GM04504 (cell line): ENCODE results near the gene SMYD3.

Source experiments
- DNase-seq: peaks from one replicate; pipeline ENCODE4 v3.0.0-alpha.2; 2012; ENCODE audit warnings: low read depth

The SMYD3 gene

DNA sequence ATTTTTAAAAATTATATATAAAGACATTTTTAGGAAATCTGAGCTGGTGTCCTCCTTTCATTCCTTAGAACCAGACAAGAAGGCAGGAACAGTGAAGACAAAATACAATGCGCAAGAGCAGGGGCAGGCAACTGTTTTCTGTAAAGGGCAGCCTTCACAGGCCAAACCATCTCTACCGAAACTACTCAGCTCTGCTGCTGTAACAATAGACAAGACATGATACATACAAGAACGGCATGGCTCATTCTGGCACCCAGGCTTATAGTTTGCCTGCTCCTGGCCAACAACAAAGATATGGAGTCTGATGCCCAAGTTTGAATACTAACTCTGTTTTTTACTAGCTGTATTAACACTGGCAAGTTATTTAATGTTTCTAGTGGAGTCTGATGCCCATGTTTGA lies 232.0 kb downstream of the SMYD3 start:
- no peak for DNase-seq

DNA sequence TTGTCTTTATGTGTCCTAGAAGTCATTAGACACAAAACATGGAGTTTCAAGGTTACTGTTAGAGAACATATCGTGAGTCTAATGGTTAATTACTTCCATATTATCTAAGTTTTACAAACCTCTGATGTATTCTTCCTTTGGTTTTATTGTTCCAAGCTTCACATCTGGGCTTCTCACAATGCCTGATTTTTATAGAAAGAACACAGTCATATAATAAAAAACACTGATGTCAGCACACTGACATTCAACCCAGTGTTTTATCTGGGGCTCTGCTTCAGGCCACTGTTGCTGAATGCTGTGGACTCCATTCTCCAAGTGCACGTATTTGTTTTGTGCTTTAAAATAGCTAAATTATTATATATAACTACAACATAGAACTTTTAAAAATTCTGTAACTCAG lies 232.9 kb downstream of the SMYD3 start:
- peak; percentile 35 for DNase-seq

DNA sequence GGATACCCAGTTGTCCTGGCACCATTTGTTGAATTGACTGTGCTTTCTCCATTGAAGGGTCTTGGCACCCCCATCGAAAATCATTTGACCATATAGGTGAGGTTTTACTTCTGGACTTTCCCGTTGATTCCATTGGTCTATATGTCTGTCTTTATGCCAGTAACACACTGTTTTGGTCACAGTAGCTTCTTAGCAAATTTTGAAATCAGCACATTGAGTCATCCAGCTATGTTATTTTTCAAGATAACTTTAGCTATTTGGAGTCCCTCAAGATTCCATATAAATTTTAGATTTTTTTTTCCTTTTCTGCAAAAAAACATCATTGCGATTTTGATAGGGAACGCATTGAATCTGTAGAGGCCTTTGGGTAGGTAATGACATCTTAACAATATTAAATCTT lies 235.6 kb downstream of the SMYD3 start:
- no peak for DNase-seq

DNA sequence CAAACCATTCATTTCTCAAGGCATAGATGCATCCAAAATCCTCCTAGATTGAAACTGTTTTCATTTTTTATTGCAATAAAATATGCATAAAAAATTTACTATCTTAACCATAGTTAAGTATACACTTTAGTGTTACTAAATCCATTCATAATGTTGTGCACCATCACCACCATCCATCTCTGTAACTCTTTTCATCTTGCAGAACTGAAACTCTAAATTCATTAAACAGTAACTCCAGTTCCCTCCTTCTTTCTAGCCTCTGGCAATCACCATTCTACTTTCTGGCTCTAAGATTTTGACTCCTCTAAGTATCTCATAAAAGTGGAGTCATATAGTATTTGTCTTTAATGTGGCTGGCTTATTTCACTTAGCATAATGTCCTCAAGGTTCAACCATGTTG lies 236.8 kb downstream of the SMYD3 start:
- DNase-seq, result no peak

DNA sequence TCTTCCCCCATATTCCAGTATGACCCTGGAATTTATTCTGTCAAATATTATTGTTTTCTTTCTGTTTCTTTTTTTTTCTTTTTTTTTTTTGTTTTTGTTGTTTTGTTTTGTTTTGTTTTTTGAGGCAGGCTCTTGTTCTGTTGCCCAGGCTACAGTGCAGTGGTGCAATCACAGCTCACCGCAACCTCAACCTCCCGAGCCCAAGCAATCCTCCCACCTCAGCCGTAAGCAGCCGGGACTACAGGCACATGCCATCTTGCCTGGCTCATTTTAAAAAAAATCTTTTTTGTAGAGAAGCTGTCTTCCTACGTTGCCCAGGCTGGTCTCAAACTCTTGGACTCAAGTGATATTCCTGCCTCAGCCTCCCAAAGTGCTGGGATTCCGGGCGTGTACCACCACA lies 237.6 kb downstream of the SMYD3 start:
- no peak for DNase-seq

DNA sequence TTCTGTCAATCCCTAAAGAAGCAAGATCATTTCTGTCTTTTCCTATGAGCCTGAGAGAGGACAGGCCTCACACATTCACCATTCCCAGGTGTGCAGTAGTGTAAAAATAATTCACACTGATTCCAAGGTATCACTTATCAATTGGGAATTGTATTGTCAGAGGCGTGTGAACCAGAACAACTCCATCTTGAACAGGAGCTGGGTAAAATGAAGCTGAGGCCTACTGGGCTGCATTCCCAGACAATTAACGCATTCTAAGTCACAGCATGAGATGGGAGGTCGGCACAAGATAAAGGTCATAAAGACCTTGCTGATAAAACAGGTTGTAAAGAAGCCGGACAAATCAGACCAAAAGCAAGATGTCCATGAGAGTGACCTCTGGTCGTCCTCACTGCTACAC lies 239.2 kb downstream of the SMYD3 start:
- DNase-seq, result no peak

DNA sequence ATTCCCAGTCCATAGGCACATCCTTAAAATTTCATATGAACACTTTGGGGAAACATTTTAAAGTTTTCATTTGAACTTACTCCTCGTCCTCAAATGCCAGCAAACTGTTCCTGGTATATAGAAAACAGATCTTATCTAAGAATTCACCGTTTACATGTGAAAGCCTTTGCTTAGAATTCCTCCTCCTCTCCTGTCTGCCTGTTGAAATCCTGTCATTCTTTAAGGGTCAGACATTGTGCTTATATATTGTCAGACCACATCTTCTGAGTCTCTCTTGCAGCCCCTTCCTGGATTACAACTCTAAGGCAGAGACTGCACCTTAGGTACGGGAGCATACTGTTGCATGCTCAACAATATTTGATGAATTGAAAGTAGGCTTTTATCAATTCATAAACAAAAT lies 239.7 kb downstream of the SMYD3 start:
- DNase-seq, result no peak

DNA sequence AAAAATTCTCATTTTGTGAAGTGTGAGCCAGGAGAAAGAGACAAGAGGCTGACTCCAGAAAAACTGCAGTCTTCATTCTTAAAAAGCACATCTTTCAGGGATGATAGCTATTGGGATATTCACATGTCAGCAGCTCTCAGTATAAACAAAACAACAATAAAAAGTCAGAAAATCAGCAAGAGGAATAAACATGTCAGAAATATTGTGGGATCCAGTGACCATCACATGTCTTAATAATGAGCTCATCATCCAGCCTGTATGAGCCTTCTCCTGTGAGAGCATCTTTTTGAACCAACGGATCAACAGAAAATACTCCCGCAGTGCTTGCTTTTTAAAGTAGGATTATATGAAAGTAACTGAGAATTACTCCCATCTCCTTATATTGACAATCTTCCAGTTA lies 241.6 kb downstream of the SMYD3 start:
- DNase-seq, result peak; percentile 50

DNA sequence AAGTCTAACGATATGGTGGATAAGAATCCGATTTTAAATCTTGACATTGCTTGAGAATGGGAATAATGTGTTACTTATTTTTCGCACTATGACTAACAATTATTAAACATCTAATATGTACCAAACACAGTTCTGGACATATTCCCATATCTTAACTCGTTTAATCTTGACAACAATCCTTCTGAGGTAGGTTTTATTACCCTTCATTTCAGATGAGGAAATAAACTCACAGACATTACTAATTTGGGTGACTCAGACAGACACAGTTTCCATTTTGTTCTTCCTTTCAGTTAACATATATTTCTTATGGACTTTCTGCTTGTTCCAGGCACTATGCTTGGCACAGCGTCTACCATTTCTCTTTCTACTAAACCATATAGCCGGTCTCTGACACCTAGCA lies 244.8 kb downstream of the SMYD3 start:
- no peak for DNase-seq

DNA sequence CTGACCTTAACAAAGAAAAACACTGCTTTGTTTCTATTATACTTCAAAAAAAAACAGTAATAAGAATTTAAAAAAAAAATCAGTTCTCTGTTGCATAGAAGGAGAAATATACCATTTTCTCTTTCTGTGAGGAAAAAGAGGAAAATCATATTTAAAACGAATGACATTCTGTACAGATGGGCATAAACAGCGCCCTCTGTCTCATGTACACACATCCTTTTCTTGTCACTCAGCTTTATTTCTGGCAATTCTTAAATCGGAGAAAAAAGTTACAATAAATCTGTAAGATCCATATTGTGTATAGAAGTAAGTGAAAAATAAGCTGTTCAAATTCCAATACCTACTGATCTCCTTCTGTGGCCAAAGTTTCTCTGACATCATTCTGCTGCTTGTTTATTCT lies 245.4 kb downstream of the SMYD3 start:
- no peak for DNase-seq

DNA sequence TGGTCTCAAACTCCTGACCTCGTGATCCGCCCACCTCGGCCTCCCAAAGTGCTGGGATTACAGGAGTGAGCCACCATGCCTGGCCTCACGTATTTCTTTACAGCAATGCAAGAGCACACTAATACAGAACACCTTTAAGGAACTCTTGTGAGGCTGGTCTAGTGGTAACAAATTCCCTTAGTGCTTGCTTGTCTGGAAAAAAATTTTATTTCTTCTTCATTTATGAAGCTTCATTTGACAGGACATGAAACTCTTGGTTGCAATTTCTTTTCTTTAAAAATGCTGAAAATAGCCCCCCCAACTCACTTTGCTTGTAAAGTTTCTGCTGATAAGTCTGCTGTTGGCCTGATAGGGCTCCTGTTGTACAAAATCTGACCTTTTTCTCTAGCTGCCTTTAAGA lies 248.8 kb downstream of the SMYD3 start:
- DNase-seq, result no peak

DNA sequence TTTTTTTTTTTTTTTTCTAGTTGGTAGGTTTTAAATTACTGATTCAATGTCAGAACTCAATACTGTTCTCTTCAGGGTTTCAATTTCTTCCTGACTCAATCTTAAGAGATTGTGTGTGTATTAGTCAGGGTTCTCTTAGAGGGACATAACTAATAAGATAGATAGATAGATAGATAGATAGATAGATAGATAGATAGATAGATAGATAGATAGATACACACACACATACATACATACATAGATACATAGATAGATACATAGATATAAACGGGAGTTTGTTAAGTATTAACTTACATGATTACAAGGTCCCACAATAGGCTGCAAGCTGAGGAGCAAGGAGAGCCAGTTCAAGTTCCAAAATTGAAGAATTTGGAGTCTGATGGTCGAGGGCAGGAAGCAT lies 251.3 kb downstream of the SMYD3 start:
- DNase-seq, result no peak

DNA sequence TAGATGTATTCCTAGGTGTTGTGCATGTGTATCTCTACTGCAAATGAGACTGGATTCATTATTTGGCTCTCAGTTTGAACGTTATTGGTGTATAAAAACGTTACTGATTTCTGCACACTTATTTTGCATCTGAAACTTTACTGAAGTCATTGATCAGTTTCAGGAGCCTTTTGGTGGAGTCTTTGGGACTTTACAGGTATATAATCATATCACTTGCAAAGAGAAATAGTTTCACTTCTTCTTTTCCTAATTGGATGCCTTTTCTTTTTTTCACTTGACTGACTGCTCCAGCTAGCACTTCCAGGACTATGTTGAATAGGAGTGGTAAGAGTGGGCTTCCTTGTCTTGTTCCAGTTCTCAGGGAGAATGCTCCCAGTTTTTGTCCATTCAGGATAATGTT lies 252.2 kb downstream of the SMYD3 start:
- DNase-seq, result no peak

DNA sequence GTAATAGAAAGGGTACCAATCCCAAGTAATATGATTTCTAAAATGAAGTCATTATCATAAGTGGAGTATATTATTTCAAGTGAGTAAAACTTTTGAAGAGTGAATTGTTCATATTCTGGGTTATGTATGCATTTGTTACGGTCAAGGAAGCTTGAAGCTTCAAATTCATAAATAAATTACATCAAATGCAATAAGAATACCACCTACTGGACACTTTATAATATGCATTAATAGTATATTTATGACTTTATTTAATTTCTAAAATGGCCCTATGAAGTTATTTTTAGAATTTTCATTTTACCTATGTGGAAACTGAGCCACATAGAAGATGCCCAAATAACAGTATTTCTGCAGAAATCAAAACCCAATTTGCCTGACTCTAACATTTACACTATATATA lies 260.6 kb downstream of the SMYD3 start:
- DNase-seq, result no peak

DNA sequence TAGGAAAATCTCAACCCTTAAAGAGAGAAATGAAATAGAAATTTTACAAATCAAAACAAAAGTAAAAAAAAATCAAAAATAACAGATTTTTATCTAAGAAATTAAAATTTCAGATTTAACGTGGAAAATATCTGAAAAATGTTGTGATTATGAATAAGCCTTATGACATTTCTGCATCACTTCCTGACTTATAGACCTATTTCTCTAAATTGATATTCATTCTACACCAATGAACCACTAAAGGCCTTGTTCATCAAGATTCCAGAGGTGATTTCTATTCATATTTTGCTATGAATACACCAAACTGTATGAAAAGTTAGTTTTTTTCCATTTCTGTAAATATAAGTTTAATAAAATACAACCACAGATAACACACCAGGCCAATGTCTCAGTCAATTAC lies 261.5 kb downstream of the SMYD3 start:
- no peak for DNase-seq

DNA sequence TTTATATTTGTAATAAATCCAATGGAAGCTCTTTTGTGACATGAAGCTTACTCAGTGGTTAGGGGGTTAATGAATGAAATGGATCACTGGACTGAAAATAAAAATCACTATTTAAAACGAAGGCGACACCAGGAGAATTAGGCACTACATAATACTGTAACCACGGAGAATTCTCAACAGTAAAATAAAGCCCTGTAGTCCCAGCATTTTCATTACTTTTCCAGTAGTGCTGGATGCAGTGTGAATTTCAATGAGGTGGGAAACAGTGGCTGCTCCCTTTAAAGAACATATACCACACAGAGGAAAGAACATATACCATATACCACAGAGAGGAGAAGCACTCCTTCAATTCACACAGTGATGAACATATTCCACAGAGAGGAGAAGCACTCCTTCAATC lies 275.0 kb downstream of the SMYD3 start:
- no peak for DNase-seq

DNA sequence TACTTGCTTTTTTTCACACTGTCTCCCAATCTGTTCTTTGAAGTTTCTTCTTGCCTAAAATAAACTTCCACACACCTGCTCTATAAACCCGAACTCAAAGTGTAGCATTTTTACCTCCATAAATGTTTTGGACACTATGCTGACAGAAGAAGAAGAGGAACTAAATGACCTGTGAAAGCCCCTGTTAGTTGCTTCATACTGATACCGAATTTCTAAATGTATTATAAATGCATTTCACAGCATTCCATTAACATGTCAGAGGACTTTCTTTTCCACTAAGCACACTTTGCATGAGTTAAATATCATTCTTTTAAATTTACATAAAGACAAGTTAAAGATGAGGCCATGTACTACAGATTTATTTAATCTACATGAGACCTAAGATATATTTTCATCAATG lies 281.0 kb downstream of the SMYD3 start:
- DNase-seq, result no peak

DNA sequence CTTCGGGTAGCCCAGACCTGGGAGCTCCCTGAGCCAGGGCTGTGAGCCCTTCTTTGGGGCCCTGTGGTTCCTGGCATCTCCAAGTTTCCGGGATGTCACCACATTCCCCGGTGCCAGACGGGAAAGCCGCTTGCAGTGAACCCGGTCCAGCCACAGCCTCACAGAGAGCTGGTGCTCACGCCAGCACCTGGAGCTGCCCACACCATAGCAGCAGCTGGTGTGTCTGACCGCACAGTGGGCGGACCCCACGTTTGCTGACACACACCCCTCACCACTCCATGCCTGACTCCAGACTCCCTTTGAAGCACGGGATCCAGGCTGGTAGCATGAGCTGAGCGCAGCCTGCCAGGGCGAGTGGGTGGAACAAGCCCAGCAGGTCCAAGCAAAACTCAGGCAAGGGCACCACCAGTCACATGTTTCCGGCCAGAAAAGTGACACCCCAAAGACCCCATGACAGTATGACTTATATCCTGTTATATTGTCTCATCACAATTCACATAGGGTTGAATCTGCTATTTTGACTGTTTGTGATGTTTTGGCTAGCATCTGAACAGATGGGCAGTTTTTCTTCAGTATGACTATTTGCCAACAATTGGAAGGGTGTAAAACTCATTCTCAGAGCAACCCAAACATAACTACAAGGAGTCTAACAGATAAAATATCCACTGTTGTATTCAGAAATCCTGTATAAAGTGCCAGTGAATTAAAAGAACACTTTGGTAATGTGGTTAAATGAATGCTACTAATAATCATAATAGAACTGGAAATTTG lies 285.4 kb downstream of the SMYD3 start:
- DNase-seq, result no peak

DNA sequence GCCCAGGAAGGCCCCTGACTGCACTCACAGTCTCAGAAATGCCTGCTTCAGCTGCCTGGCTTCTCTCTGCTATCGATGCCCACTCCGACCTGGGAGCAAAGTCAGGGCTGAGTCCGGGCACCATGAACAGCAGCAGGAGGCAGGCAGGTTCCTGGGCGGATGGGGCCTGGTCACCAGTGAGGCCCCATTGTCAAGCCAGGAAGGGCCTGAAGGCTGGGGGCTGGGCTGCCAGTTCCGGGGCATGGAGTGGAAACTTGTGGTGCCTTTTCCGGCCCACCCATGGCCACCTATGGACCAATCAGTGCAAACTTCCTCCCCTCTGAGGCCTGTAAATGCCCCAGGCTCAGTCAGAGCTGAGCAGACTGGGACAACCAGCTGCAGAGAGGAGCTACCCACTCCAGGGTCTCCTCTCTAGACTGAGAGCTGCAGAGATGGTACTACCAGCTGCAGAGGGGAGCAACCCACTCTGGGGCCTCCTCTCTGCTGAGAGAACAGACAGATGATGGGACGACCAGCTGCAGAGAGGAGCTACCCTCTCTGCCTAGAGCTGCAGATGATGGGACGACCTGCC lies 286.5 kb downstream of the SMYD3 start:
- no peak for DNase-seq

DNA sequence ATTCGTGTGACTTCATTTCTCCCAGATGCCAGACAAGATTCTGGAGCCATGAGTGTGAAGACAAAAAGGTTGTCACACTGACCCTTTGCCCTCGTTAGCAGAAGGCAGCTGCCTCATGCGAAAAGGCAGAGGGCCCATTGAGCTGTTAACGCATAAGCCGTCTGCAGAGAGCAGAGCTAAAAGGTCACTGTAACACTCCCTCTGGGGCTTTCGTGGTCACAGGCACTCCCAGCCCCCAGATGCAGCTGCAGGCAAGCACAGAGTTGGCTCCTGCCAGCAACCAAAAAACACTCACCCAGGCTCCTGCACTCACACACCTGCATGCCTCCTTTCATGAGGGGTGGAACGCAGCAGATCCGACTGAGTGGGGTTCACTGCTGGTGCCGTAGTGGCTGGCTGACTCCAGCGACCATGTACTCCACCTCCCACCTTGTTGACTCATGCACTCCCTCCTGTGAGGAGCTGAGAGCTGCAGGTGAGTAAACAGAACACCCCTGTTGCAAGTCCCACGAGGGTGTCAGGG lies 287.5 kb downstream of the SMYD3 start:
- DNase-seq, result no peak

DNA sequence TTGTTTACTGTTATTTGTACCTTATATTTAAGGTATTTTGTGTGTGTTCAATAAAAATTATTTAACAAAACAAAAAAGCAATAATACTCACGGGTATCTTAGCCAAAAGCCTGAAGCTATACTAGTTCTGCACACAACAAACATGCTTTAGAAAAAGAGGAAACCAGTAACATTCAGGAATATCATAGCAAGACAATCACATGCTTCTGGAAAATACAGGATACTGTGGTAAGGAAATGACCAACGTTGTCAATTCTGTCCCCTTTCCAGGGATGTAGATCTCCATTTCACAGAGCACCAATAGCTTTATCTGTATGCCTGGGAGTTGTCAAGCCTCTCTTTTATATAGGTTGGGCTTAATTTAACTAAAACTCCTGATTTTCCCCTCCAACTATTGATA lies 288.4 kb downstream of the SMYD3 start:
- DNase-seq, result no peak

DNA sequence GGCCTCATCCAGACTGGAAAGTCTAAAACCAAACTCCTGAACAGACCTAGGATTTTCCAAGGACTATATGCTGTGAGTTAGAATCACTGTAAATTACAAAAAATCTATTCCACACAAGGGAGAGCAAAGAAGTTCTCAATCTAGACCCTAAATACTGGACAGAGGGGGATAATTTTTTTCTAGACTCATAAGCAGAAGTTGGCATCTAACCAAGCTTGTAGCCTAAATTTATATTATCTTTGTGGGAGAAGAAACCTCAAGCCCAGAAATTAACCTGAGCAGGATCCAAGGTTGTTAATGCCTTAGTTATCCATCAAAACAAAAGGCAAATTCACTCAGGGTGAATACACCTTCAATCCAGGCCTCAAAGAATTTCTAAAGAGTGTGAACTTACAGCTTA lies 290.2 kb downstream of the SMYD3 start:
- no peak for DNase-seq

DNA sequence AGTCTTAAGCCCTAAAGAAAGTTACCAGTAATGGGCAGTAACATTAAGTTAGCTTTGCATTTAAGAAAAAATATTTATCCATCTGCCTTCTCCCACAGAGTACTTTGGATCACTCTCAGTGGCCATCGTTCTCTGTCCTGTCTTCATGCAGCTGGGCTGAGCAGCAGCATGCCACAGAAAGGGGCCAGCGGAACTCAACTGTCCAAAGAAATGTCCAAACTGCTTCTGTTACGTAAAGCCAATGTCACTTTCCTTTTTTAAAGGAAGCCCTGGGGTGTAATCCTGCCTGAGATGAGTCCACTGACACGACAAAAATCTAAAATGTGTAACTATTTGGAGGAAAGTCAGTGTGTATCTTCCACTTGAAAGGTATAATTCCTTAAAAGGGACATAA lies 291.6 kb downstream of the SMYD3 start:
- no peak for DNase-seq
